SK-N-SH (cell line): ENCODE data around the gene HLA-DQA1. TPM values are rescaled to one million over a fixed set of nuclear protein-coding genes. Genes with fewer than 3 reads are reported as not detected.

Experiments used
- CTCF ChIA-PET: fragments of 300-600, 350-600 bp; formaldehyde crosslinking; extraction: SDS; loops from one replicate; lab custom pipeline; 2021; lab: Yijun Ruan, JAX
- POLR2A ChIA-PET: fragments of 350-600 bp; sonication (Branson Sonifier 250); formaldehyde crosslinking; extraction: SDS; loops from one replicate; lab custom pipeline; 2020; ENCODE audit warnings: antibody characterized with exemption, inconsistent platforms; lab: Yijun Ruan, JAX
- DNase-seq: peaks from one replicate; pipeline ENCODE4 v3.0.0; 2012
- H2AFZ ChIP-seq: fragments of 200-600 bp; sonication (generic); 2 replicates; pipeline ENCODE4 v1.8.1; 2016; ENCODE audit warnings: antibody characterized with exemption, mild to moderate bottlenecking, low read depth
- H3F3A ChIP-seq: fragments of 200-600 bp; sonication (generic); replicated peaks from 2 replicates; pipeline ENCODE3; 2016; ENCODE audit warnings: antibody characterized with exemption, mild to moderate bottlenecking; ENCODE audit not compliant: insufficient read depth
- H3K27ac ChIP-seq, 2 experiments: fragments of 200-500 bp in 1 of 2; fragments of 200-600 bp in 1 of 2; sonication (Bioruptor generic) in 1 of 2; sonication (generic), shearing (Covaris generic) in 1 of 2; 2 replicates each; pipeline versions ENCODE4 v1.5.1 to v1.6.1; 2014 to 2016; ENCODE audit warnings: low read depth in 2 of 2, inconsistent platforms in 1 of 2, low read length in 1 of 2, mild to moderate bottlenecking in 1 of 2, mixed read lengths in 1 of 2
- H3K27me3 ChIP-seq: fragments of 200-600 bp; sonication (generic), shearing (Covaris generic); 2 replicates; pipeline ENCODE4 v1.6.1; 2016; ENCODE audit warnings: mixed run types; ENCODE audit not compliant: insufficient read depth
- H3K36me3 ChIP-seq, 2 experiments: fragments of 200-500 bp in 1 of 2; fragments of 200-600 bp in 1 of 2; sonication (Bioruptor generic) in 1 of 2; sonication (generic) in 1 of 2; replicated peaks in 1 of 2; 2 replicates each; pipeline versions ENCODE3 to v1.5.1; 2014 to 2016; ENCODE audit warnings: low read length in 1 of 2, mild to moderate bottlenecking in 1 of 2; ENCODE audit not compliant: insufficient read depth in 2 of 2, control insufficient read depth in 1 of 2
- H3K4me1 ChIP-seq, 2 experiments: fragments of 200-500 bp in 1 of 2; fragments of 200-600 bp in 1 of 2; sonication (Bioruptor generic) in 1 of 2; sonication (generic), shearing (Covaris generic) in 1 of 2; 2 replicates each; pipeline versions ENCODE4 v1.5.1 to v1.6.1; 2014 to 2016; ENCODE audit warnings: low read depth in 1 of 2, low read length in 1 of 2, mixed run types in 1 of 2; ENCODE audit not compliant: insufficient read depth in 2 of 2, control insufficient read depth in 1 of 2
- H3K4me2 ChIP-seq: fragments of 200-600 bp; sonication (generic), shearing (Covaris generic); 2 replicates; pipeline ENCODE4 v1.6.1; 2017; ENCODE audit warnings: mixed run types
- H3K4me3 ChIP-seq, 2 experiments: fragments of 200-500 bp in 1 of 2; fragments of 200-600 bp in 1 of 2; sonication (Bioruptor generic) in 1 of 2; sonication (generic), shearing (Covaris generic) in 1 of 2; 2 replicates each; pipeline versions ENCODE4 v1.5.1 to v1.8.1; 2014 to 2016; ENCODE audit warnings: low read depth in 2 of 2, inconsistent platforms in 1 of 2, low read length in 1 of 2, mild to moderate bottlenecking in 1 of 2, mixed read lengths in 1 of 2, moderate library complexity in 1 of 2
- H3K79me2 ChIP-seq: fragments of 200-600 bp; sonication (generic); 2 replicates; pipeline ENCODE4 v1.8.1; 2017; ENCODE audit warnings: mild to moderate bottlenecking; ENCODE audit not compliant: insufficient read depth
- H3K9ac ChIP-seq: fragments of 200-600 bp; sonication (generic); 2 replicates; pipeline ENCODE4 v1.6.1; 2017; ENCODE audit warnings: mixed run types
- H3K9me2 ChIP-seq: fragments of 200-600 bp; sonication (generic); 2 replicates; pipeline ENCODE4 v1.6.1; 2017; ENCODE audit warnings: mixed run types
- H3K9me3 ChIP-seq: fragments of 200-600 bp; sonication (generic); 2 replicates; pipeline ENCODE4 v1.6.1; 2017; ENCODE audit warnings: mixed run types, mild to moderate bottlenecking, moderate library complexity
- H4K20me1 ChIP-seq: fragments of 200-600 bp; sonication (generic); 2 replicates; pipeline ENCODE4 v1.6.1; 2017; ENCODE audit warnings: mild to moderate bottlenecking, mixed run types; ENCODE audit not compliant: insufficient read depth
- ELF1 ChIP-seq: IDR thresholded peaks from 2 replicates; pipeline ENCODE4 v1.4.0; 2012
- EP300 ChIP-seq, 2 experiments: IDR thresholded peaks; 2 replicates each; pipeline versions ENCODE4 v1.4.0 to v1.6.1; 2012; ENCODE audit warnings: borderline replicate concordance in 1 of 2, low read depth in 1 of 2, low read length in 1 of 2
- EZH2phosphoT487 ChIP-seq: fragments of 200-600 bp; sonication (generic); IDR thresholded peaks from 2 replicates; pipeline ENCODE4 v1.6.1; 2017; ENCODE audit warnings: low read depth, mixed run types, mild to moderate bottlenecking, antibody characterized with exemption, moderate library complexity, borderline replicate concordance
- FOSL2 ChIP-seq: IDR thresholded peaks from 2 replicates; pipeline ENCODE4 v1.4.0; 2012; ENCODE audit warnings: low read depth, mild to moderate bottlenecking, moderate library complexity, borderline replicate concordance
- FOXJ3 ChIP-seq: sonication (generic); formaldehyde crosslinking; IDR thresholded peaks from 2 replicates; pipeline ENCODE4 v1.5.1; 2020; ENCODE audit warnings: mild to moderate bottlenecking, missing genetic modification reagents
- FOXM1 ChIP-seq: IDR thresholded peaks from 2 replicates; pipeline ENCODE4 v1.4.0; 2012; ENCODE audit warnings: low read depth, mild to moderate bottlenecking
- GATA2 ChIP-seq: sonication (generic); formaldehyde crosslinking; IDR thresholded peaks from 2 replicates; pipeline ENCODE4 v1.5.0; 2020; ENCODE audit warnings: mild to moderate bottlenecking, missing genetic modification reagents
- JUND ChIP-seq: IDR thresholded peaks from 2 replicates; pipeline ENCODE4 v1.4.0; 2012
- MEF2A ChIP-seq: IDR thresholded peaks from 2 replicates; pipeline ENCODE4 v1.4.0; 2012; ENCODE audit warnings: low read depth, borderline replicate concordance
- MXI1 ChIP-seq: IDR thresholded peaks from 2 replicates; pipeline ENCODE4 v1.6.1; 2012; ENCODE audit warnings: mild to moderate bottlenecking, low read depth, low read length, improper control_type of control experiment
- NFIC ChIP-seq: IDR thresholded peaks from 2 replicates; pipeline ENCODE4 v1.4.0; 2012; ENCODE audit warnings: borderline replicate concordance
- RAD21 ChIP-seq: IDR thresholded peaks from 2 replicates; pipeline ENCODE4 v1.6.1; 2012; ENCODE audit warnings: mild to moderate bottlenecking, low read length
- RXRA ChIP-seq: IDR thresholded peaks from 2 replicates; pipeline ENCODE4 v1.4.0; 2012; ENCODE audit warnings: low read depth, mild to moderate bottlenecking, borderline replicate concordance
- TAF1 ChIP-seq: IDR thresholded peaks from 2 replicates; pipeline ENCODE4 v1.6.1; 2012; ENCODE audit warnings: low read depth, mild to moderate bottlenecking, low read length, moderate library complexity, borderline replicate concordance
- YY1 ChIP-seq: IDR thresholded peaks from 2 replicates; pipeline ENCODE4 v1.4.0; 2012; ENCODE audit warnings: low read depth, mild to moderate bottlenecking
- WGBS: methylation state at CpG from one replicate; pipeline ENCODE4 v1.1.6; 2017; ENCODE audit warnings: low lambda C conversion rate; 5-methylcytosine and 5-hydroxymethylcytosine counted together
- polyA plus RNA-seq, 3 experiments: library from polyadenylated mRNA; depleted of rRNA; stranded (reverse); fragments of >200 nt; gene quantifications; 2 replicates each; pipeline ENCODE4 v1.2.3, GENCODE V29; 2012
- TF ChIP-seq, protein P1 (sequence below): fragments of 150-350 bp; IDR thresholded peaks from 2 replicates; pipeline ENCODE4 v1.6.1; 2017; ENCODE audit warnings: antibody characterized with exemption, low read length, low read depth, borderline replicate concordance
- TF ChIP-seq, protein P2 (sequence below): IDR thresholded peaks from 2 replicates; pipeline ENCODE4 v1.4.0; 2012; ENCODE audit warnings: low read depth, borderline replicate concordance
- TF ChIP-seq, protein P3 (sequence below): IDR thresholded peaks from 2 replicates; pipeline ENCODE4 v1.4.0; 2012; ENCODE audit warnings: low read depth
- TF ChIP-seq, protein P4 (sequence below): fragments of 200-600 bp; sonication (generic); IDR thresholded peaks from 2 replicates; pipeline ENCODE4 v1.6.1; 2017; ENCODE audit warnings: antibody characterized with exemption, mild to moderate bottlenecking, moderate library complexity
- TF ChIP-seq, protein P5 (sequence below): fragments of 150-350 bp; IDR thresholded peaks from 2 replicates; pipeline ENCODE4 v1.6.1; 2016; ENCODE audit warnings: mild to moderate bottlenecking, low read depth, low read length

Gene HLA-DQA1
- polyA plus RNA-seq, 1 of the 3 experiments (the other 2 are of a cell fraction): not detected

DNA sequence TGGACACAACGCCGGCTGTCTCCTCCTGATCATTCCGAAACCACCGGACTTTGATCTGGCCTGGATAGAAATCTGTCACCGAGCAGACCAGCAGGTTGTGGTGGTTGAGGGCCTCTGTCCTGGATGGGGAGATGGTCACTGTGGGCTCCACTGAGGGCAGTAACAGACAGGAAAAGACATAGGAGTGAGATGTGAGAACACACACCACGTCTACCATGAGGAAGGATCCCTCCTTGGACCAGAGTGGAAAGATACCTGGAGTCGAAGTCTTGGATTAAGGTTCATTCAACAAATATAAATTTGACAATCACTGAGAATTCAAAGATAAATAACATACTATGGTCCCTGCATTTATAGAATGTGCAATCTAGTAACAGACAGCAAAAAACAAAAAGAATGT, 24.9 kb downstream of the HLA-DQA1 start:
- POLR2A ChIA-PET: no interaction called here
- Histone ChIP-seq H3K36me3 (no peaks in the 10 kb centered on the region), H3K9me2 (no peaks in the 10 kb centered on the region), H2AFZ (no peak overlapping the region), H4K20me1 (no peaks in the 10 kb centered on the region), H3K79me2 (no peaks in the 10 kb centered on the region), H3K27me3 (no peaks in the 10 kb centered on the region; the same call in 1 of the 2 replicates), H3K4me2 (no peak overlapping the region), H3K27ac (no peak overlapping the region), H3F3A (no peaks in the 10 kb centered on the region), H3K4me3 (no peak overlapping the region), H3K9ac (no peak overlapping the region), H3K4me1 (no peaks in the 10 kb centered on the region), H3K9me3 (no peaks in the 10 kb centered on the region)
- no peak for TF ChIP-seq EP300 (IDR thresholded peaks at IDR 0.05; ENCODE audit: borderline replicate concordance in 1 of 2, low read depth in 1 of 2, low read length in 1 of 2)
- TF ChIP-seq, protein P1, sequence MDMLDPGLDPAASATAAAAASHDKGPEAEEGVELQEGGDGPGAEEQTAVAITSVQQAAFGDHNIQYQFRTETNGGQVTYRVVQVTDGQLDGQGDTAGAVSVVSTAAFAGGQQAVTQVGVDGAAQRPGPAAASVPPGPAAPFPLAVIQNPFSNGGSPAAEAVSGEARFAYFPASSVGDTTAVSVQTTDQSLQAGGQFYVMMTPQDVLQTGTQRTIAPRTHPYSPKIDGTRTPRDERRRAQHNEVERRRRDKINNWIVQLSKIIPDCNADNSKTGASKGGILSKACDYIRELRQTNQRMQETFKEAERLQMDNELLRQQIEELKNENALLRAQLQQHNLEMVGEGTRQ: no peak
- TF ChIP-seq FOXJ3 (CRISPR knock-in tag): no peak
- TF ChIP-seq FOSL2: no peak
- TF ChIP-seq, protein P2, sequence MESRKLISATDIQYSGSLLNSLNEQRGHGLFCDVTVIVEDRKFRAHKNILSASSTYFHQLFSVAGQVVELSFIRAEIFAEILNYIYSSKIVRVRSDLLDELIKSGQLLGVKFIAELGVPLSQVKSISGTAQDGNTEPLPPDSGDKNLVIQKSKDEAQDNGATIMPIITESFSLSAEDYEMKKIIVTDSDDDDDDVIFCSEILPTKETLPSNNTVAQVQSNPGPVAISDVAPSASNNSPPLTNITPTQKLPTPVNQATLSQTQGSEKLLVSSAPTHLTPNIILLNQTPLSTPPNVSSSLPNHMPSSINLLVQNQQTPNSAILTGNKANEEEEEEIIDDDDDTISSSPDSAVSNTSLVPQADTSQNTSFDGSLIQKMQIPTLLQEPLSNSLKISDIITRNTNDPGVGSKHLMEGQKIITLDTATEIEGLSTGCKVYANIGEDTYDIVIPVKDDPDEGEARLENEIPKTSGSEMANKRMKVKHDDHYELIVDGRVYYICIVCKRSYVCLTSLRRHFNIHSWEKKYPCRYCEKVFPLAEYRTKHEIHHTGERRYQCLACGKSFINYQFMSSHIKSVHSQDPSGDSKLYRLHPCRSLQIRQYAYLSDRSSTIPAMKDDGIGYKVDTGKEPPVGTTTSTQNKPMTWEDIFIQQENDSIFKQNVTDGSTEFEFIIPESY: no peak
- no peak for TF ChIP-seq RXRA
- TF ChIP-seq GATA2 (CRISPR knock-in tag): no peak
- TF ChIP-seq MEF2A: no peak
- TF ChIP-seq ELF1: no peak
- TF ChIP-seq MXI1: no peak
- TF ChIP-seq, protein P3, sequence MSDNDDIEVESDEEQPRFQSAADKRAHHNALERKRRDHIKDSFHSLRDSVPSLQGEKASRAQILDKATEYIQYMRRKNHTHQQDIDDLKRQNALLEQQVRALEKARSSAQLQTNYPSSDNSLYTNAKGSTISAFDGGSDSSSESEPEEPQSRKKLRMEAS: no peak
- TF ChIP-seq NFIC: no peak
- no peak for TF ChIP-seq RAD21
- no peak for TF ChIP-seq FOXM1
- TF ChIP-seq EZH2phosphoT487: no peak
- no peak for TF ChIP-seq JUND
- no peak for TF ChIP-seq YY1
- TF ChIP-seq, protein P4, sequence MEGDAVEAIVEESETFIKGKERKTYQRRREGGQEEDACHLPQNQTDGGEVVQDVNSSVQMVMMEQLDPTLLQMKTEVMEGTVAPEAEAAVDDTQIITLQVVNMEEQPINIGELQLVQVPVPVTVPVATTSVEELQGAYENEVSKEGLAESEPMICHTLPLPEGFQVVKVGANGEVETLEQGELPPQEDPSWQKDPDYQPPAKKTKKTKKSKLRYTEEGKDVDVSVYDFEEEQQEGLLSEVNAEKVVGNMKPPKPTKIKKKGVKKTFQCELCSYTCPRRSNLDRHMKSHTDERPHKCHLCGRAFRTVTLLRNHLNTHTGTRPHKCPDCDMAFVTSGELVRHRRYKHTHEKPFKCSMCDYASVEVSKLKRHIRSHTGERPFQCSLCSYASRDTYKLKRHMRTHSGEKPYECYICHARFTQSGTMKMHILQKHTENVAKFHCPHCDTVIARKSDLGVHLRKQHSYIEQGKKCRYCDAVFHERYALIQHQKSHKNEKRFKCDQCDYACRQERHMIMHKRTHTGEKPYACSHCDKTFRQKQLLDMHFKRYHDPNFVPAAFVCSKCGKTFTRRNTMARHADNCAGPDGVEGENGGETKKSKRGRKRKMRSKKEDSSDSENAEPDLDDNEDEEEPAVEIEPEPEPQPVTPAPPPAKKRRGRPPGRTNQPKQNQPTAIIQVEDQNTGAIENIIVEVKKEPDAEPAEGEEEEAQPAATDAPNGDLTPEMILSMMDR: no peak
- TF ChIP-seq, protein P5, sequence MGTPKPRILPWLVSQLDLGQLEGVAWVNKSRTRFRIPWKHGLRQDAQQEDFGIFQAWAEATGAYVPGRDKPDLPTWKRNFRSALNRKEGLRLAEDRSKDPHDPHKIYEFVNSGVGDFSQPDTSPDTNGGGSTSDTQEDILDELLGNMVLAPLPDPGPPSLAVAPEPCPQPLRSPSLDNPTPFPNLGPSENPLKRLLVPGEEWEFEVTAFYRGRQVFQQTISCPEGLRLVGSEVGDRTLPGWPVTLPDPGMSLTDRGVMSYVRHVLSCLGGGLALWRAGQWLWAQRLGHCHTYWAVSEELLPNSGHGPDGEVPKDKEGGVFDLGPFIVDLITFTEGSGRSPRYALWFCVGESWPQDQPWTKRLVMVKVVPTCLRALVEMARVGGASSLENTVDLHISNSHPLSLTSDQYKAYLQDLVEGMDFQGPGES: no peak
- TF ChIP-seq TAF1: no peak
- no peak for DNase-seq
- CTCF ChIA-PET: no interaction called here
- 10% methylated on average over 4 of the region's 7 CpGs for WGBS
